ENCODE data around the gene LARP4.

Gene LARP4

GRCh38 chr12:50401500-50402081 is 906 bp downstream of the LARP4 start:
- TF ChIP-seq CTCF (IDR thresholded peaks at IDR 0.05; ENCODE audit: low read depth, low read length, missing control alignments), result no peak
- H3K4me3 ChIP-seq (ENCODE audit: low read depth, low read length), result peak overlapping the region; percentile 92
- no peak for DNase-seq (ENCODE audit: low read depth)
- in situ Hi-C loops (cut with HindIII; ENCODE audit: low sequenced_read_pairs), result loop anchor here (5.0 kb wide), 2 partner anchors 36 to 59 kb away; no protein-coding TSS in a partner anchor

- TF ChIP-seq CTCF (IDR thresholded peaks at IDR 0.05; ENCODE audit: low read depth, low read length, missing control alignments), result no peak
- no peak for DNase-seq (ENCODE audit: low read depth)
- in situ Hi-C loops (cut with HindIII; ENCODE audit: low sequenced_read_pairs), result loop anchor here (5.0 kb wide), 2 partner anchors 35 to 60 kb away; no protein-coding TSS in a partner anchor
- peak overlapping the region; percentile 92 for H3K4me3 ChIP-seq (ENCODE audit: low read depth, low read length)
Measured at GRCh38 chr12:50402264-50403000, 1.7 kb downstream of the LARP4 start.

- no peak for DNase-seq (ENCODE audit: low read depth)
- in situ Hi-C loops (cut with HindIII; ENCODE audit: low sequenced_read_pairs), result loop anchor here (5.0 kb wide), 2 partner anchors 34 to 61 kb away; no protein-coding TSS in a partner anchor
- no peak for TF ChIP-seq CTCF (IDR thresholded peaks at IDR 0.05; ENCODE audit: low read depth, low read length, missing control alignments)
- H3K4me3 ChIP-seq (ENCODE audit: low read depth, low read length), result peak overlapping the region; percentile 92
Measured at GRCh38 chr12:50403001-50403440, 2.3 kb downstream of the LARP4 start.

- TF ChIP-seq CTCF (IDR thresholded peaks at IDR 0.05; ENCODE audit: low read depth, low read length, missing control alignments), result no peak
- DNase-seq (ENCODE audit: low read depth), result no peak
- H3K4me3 ChIP-seq (ENCODE audit: low read depth, low read length), result no peak overlapping the region
- in situ Hi-C loops (cut with HindIII; ENCODE audit: low sequenced_read_pairs), result loop anchor here (5.0 kb wide), 2 partner anchors 33 to 62 kb away; no protein-coding TSS in a partner anchor
Measured at GRCh38 chr12:50404307-50404706, 3.6 kb downstream of the LARP4 start.

- in situ Hi-C loops (cut with HindIII; ENCODE audit: low sequenced_read_pairs), result no loop called here
- H3K4me3 ChIP-seq (ENCODE audit: low read depth, low read length), result no peak overlapping the region
- TF ChIP-seq CTCF (IDR thresholded peaks at IDR 0.05; ENCODE audit: low read depth, low read length, missing control alignments), result no peak
- no peak for DNase-seq (ENCODE audit: low read depth)
Measured at GRCh38 chr12:50411051-50411660, 10.5 kb downstream of the LARP4 start.

GRCh38 chr12:50415899-50416479 is 15.3 kb downstream of the LARP4 start:
- no peak for DNase-seq (ENCODE audit: low read depth)
- in situ Hi-C loops (cut with HindIII; ENCODE audit: low sequenced_read_pairs), result no loop called here
- no peak for TF ChIP-seq CTCF (IDR thresholded peaks at IDR 0.05; ENCODE audit: low read depth, low read length, missing control alignments)
- no peak overlapping the region for H3K4me3 ChIP-seq (ENCODE audit: low read depth, low read length)

Data from astrocyte of the cerebellum (primary cell).